GM18517 (cell line): ENCODE measurements around the gene ACVRL1.

Source experiments
- ATAC-seq: cut with Tn5 transposase; IDR thresholded peaks from one replicate; pipeline ENCODE4 v1.9.1; 2021; ENCODE audit warnings: mild to moderate bottlenecking, moderate library complexity; ENCODE audit not compliant: unreplicated experiment

The ACVRL1 gene

DNA sequence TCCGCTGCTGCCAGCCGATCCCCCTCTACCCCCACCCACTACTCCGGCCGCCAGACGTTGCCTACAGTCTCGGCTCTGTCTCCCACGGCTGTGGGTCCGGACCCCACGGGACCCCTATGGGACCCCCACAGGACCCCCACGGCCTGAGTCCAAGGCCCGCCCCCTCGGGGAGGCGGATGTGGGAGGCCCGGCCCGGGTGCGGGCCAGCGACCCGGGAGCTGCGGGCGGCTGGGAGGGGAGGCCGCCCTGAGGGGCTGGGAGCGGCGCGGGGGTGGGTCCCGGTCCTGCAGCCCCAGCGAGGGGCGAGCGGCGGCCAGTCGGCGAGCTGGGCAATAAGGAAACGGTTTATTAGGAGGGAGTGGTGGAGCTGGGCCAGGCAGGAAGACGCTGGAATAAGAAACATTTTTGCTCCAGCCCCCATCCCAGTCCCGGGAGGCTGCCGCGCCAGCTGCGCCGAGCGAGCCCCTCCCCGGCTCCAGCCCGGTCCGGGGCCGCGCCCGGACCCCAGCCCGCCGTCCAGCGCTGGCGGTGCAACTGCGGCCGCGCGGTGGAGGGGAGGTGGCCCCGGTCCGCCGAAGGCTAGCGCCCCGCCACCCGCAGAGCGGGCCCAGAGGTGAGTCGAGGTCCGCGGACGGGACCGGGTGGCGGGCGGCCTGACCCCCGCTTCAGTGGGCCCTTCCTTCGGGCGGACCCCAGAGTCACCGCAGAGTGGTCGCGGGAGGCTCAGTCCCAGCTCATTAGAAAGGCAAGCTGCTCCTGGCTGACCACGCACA is at the start of gene ACVRL1:
TSS of gene ACVRL1 (plus strand) at position 422 of the 773 bp plus-strand sequence. CDS start 4,971 bp downstream, outside the sequence.
- no peak for ATAC-seq

DNA sequence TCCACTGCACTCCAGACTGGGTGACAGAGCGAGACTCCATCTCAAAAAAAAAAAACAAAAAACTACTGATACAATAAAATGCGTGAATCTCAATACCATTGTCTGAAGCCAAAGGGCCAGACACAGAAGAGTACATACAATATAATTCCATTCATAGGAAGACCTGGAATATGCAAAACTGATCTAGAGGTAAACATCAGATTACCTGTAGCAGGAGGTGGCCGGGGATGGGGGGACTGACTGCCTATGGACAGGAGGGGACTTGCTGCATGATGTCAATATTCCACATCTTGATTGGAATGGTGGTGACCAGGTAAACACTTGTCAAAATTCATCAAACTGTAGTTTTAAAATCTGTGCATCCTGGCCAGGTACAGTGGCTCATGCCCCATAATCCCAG is 46.3 kb upstream of the ACVRL1 start:
- ATAC-seq = no peak

DNA sequence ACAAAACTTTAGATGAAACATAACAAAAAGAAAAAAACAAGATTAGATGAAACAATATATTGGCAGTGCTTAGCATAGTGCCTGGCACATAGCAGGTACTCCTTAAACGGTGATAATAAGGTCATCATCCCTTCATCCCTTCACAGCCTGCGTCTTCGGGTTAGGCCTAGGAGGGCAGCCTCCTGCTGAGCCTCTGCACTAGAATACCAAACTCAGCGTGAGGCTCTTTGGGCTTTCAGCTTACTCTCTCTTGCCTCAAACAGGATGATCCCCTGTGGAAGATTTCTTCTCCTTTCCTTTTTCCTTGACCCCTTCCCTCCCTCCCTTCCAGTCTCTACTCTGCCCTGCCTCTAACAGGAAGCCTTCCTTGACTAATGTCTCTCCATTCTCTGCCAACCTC is 44.4 kb upstream of the ACVRL1 start:
- no peak for ATAC-seq

DNA sequence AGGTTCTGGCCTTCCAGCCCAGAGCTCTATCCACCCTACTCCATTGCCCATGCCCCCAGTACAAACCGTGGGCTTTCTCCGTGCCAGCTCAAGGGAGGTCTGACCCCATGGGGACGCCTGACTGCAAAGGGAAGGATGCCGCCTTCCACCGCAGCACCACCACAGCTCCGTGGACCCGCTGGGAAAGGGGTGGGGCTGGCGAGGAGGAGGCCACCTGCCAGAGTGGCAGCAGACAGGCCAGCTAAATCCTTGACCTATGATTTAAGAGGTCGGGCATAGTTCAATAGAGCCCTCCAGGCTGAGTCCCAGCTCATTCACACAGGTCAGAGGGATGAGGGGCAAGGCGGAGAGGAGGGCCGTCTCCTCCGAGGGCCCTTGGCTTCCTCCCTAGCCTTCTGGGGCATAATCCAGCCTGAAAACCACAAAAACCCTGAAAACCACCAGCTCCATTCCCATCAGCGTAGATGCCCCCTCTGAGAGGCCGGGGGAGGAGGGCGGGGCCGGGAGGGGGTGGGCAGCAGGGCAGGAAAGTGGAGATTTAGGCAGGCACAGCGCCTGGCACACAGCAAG is 43.9 kb upstream of the ACVRL1 start:
- no peak for ATAC-seq

DNA sequence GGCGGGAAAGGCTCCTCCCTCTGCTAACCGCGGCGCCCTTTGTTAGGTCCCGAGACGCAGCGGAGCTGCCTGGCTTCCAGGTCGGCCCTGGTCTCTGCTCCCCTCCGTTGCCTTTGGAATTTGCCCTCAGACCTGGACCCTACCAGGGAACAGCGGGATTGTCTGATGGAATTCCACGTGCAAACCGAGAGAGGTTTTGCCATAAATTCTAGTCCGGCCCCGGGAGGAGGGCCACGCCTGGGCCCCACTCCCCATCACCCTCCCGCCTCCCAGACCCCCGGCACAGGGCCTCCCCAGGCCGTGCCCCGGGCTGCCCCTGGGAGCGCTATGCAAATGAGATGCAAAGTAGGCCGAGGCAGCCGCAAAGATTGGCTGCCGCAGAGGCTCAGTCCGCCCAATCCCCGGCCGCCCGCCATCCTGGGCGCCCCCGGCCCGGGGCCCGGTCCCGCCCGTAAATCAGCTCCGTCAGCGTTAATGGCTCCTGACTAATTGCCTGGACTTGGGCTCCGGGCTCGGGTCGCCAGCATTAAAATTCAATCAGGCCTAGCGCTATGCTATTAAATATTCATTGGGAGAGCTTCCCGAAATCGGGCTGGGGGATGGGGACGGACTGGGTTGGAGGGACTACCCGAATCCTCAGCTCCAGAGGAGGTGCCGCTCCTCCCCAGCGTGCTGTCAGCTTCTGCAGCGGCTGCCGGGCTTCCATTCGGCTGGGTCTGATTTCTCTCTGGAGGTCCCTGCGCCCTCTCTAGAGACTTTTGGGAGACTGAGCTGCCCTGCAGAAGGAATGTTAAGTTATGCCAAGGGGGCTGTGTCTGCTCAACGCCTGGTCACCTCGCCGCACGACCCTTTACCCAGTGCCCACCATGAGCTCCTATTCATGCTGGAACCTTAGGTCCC is 43.1 kb upstream of the ACVRL1 start:
- no peak for ATAC-seq

DNA sequence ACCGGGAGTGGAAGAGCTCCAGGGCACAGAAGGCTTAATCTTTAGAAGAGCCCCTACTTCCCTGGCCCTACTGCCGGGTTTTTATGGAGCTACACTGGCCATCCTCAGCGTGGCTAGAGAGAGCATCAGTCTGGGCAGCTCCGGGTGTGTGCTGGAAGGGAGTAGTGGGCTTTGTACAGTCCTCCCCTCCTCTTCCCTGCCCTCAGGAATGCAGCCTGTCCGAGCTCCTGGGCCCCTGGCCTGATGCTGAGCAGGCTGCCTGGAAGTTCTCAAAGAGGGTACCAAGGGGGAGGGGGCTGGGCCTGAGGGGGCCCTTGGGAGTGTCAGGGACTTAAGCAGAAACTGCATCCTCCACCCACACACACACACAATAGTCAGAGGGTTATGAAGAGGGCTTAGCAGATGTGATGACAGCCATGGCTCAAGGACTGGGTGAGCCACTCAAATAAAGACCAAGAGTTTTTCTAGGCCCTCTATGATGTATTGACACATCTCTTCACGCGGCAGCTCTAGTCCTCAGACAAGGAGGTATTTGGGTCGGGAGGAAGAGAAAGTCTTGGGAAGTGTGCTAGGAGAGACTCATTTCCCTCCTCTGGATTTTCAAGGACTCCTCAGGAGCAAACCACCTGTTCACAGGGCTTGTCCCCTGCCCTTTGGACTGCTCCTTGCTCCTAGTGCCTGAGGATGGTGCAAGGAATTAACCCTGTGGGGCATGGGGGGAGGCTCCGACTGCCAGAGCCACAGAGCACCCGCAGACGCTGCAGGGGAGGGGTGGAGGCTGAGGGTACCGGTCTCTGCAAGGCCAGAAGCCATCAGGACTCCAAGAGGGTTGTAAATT is 42.3 kb upstream of the ACVRL1 start:
- no peak for ATAC-seq

DNA sequence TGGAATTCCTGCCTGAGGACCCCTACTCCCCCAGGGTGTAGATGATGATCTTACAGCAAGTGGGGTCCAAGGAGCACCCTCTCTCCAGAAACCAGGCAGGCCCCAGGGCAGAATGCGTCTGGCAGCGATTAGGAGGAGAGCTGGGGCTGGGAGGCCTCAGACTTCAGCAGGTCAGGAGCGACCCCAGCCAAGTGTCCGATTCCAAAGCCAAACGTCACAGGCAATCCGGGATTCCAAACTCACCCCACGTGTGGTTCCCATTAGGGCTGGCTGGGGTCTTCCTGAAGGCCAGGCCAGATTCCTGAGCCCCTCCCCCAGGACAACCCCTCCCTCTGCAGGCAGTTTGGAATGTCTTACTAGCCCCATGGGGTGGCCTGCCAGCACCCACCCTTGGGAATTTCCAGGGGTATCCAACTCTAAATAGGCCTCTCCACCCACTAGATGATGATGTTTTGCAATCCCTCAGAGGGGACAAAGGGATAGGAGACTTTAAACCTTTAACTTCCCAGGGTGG is 41.5 kb upstream of the ACVRL1 start:
- ATAC-seq = no peak

DNA sequence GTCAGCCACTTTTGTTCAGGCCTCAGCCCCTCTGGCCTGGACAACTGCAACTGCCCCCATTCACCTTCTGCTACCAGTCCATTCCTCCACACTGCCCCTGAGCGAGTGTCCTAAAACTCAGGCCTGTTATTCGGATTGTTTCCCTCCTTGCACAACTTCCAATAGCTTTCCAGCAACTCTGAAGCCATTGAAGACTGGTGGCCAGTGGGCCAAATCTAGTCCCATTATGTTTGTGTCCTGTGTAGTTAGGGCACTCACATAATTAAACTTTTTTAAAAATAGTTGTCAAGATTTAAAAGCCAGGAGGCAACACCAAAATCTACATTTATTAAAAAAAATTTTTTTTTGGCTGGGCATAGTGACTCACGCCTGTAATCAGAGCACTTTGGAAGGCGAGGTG is 41.0 kb upstream of the ACVRL1 start:
- ATAC-seq = no peak

DNA sequence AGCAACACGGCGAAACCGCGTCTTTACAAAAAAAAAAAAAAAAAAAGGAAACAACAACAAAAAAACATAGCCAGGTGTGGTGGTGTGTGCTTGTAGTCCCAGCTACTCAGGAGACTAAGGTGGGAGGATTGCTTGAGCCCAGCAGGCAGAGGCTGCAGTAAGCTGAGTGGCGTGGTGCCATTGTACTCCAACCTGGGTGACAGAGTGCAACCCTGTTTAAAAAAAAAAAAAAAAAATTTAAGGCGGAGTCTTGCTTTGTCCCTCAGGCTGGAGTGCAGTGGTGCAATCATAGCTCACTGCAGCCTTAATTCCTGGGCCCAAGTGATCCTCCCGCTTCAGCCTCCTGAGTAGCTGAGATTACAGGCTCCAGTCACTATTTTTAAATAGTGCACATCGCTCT is 40.5 kb upstream of the ACVRL1 start:
- no peak for ATAC-seq

DNA sequence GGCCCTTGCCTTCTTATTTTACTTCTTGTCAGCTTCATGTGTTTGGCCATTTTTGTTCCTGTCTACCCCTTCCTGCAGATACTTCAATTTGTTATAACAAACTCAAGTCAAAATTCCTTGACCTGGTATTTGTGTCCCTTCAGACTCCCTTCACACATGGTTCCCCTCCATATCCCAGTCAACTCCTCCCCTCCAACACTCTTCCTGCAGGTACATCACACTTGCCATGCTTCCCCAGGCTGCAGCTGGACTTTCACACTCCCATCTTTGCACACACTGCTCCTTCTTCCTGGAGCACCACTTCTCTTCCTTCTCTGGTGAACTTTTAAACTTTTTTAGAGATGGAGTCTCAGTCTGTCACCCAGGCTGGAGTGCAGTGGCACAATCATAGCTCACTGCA is 39.9 kb upstream of the ACVRL1 start:
- no peak for ATAC-seq

DNA sequence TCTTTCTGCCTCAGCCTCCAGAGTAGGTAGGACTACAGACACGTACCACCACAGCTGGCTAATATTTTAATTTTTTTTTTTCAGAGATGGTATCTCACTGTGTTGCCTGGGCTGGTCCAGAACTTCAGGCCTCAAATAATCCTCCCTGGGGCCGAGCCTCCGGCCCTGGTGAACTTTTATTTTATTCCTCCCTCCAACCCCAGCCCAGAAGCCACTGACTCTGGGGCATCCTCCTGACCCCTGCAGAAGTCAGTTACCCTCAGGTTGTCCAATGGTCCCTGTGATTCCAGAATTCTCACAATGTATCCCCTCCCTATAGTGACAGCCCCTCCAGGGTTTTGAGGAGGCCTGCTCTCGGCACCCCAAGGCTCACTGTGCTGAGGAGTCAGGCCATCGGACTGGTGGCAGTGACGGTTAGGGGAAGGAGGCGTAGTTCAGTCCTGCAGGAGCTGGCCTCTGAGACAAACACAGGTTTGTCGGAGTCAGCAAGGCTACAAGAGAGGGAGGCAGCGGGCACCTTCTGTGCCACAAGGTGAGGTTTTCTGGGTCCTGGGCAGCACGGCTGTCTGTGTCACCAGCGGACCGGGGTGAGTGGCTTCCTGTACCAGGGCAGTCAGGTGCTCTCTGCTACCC is 39.4 kb upstream of the ACVRL1 start:
- no peak for ATAC-seq

DNA sequence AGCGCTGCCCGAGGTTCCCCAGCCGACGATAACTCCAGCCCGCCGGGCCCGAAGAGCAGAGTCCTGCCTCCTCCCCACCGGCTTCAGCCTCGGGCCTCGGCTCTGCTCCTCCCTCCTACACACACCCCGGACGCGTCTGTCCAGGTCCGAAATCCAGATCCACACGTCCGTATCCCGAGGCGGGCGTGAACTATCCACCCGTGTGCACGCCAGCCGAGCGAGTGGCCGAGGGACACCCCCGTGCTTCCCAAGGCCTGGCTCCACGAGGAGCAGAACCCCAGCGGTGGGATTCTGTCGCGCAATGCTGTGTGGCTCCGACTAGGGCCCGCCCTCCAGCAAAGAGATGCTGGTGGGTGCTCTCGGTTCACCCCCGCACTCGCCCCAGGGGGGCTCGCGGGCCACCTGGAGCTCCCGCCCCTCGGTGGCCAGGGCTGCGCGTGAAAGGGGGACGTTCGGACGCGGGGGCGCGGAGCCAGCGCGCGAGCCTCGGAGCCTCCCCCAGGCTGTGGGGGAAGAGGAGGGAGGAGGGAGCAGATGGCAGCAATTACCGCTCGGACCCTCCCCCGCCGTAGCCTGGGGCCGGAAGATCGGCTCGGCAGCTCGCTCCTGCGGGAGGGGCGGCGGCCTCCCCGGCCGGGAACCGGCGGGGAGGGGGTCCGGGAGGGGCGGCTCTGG is 38.3 kb upstream of the ACVRL1 start:
- ATAC-seq = no peak

DNA sequence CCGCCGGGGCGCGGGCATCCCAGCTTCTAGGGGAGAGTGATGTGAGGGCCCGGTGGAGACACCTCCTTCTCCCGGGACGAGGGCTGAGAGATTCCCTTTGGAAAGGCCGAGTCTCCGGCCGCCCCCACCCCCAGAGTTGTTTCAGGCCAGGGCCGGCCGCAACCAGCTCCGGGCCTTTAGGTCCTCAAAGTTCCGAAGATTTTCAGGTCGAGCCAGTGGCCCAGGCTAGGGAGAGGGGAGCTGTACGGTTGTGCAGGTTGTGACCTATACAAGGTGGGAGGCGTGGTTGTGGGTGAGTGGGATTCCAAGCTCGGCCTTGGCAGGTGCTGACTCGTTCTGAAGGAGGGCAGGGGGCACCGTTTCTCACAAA is 37.8 kb upstream of the ACVRL1 start:
- no peak for ATAC-seq

DNA sequence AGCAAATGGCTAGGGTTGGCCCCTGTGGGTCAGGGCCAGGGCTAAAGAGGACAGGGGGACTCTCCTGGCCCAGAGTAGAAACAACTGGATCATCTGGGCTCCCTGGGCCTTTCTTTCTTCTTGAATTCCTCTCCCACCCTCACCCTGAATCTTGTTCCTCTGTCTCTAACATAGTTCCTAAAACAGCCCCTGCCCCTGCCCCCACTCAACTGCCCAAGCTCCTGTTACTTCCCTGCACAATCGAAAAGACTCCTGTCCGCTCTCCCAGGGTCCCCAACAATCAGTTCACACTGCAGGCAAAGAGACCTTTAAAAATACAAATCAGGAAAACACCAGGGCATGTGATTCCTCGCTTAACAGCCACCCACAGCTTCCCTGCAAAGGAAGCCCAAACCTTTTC is 37.4 kb upstream of the ACVRL1 start:
- no peak for ATAC-seq

DNA sequence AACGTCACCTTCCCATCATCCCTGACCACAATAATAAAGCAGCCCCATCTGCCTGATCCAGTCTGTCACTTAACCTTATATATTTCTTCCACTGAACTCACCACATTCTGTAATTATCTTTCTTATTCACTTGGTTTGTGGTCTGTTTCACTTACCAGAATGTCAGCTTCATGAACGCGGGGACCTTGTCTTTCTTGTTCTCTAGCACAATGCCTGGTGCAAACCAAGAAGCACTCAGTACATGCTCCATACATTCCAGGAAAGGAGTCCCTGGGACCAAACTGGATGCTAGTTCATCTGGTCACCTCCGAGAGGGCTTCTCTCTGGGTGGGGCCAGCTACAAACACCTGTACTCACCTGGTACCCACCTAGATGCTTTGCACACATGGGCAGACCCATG is 36.8 kb upstream of the ACVRL1 start:
- no peak for ATAC-seq

DNA sequence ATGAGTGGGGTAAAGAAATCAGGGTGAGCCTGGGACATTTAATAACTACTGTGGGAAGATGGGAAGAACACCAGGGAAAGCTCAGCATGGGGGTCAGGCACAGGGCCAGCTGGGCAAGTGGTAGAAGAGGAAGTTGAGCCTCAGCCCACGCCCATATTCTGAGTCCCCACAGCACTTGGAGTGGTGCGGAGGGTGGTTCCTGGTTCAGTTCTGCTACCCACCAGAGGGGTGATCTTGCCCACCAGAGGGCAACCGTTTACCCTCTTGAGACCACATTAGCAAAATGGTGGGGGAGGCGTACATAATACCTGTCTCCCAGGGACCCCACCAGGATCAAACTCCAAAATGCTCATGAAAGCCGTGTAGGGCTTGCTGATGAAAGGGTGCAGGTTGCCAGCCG is 36.2 kb upstream of the ACVRL1 start:
- no peak for ATAC-seq

DNA sequence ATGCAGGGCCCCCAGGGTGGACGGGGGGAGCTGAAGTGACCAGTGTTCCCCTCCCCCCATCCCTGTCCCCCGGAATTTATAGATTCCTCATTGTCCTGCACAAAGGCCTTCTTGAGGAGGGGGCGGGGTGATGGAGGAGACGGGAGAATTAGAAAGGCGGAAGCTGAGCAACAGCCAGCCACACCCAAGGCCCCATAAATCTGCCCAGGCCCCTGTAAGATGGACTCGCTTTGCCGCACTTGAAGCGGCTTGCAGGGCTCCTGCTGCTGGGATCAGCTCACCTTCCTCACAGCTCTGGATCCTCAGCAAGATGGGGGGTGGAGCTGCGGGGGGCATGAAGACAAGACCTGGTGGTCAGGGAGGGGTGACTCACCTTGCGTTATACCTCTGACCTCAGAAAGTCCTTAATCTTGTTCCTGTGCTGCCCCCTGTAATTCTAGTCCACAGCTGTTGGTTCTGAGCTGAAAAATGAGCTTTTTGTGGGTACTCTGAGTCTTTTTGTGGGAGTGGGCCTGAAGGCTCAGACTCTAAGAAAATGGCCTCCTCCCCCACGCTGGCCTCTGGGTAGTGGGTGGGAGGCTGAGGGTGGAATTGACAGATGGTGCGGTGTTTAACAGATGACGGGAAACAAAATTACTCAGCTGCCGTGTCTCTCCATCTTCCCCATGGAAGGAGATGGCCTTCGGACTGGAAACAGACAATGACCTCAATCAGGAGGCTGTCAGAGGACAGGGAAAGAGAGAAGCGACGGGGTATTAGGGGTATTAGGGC is 35.2 kb upstream of the ACVRL1 start:
- ATAC-seq = no peak

DNA sequence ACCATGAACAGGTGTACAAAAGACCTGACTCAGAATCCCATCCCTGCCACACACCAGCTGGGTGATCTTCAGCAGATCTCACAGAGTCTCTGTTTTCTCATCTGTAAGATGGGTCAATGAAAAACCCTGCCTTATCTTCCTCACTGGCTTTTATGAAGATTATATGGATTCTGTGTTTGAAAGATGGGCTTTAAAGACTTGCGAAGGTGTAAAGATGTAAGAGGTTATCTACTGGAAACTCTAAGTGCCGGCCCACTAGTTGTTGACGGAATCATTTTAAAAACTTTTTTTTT is 34.7 kb upstream of the ACVRL1 start:
- ATAC-seq = no peak
